GM12878 (cell line): ENCODE results near the gene DNAH1. TPM values are rescaled to one million over a fixed set of nuclear protein-coding genes. Genes with fewer than 3 reads are reported as not detected.

Experiments
- ATAC-seq: fragments of 200-7000 bp; cut with Tn5 transposase; 3 replicates; pipeline ENCODE4 v1.9.1; 2020; ENCODE audit warnings: mild to moderate bottlenecking, moderate library complexity
- BruUV-seq: library from RNA; stranded (reverse); fragments of 400-500 nt; replicated peaks from 2 replicates; lab custom pipeline; 2021; lab: Mats Ljungman, UMichigan
- CTCF ChIA-PET: fragments of 300-600 bp; sonication (Branson Sonifier 250); formaldehyde crosslinking; extraction: SDS; loops from one replicate; lab custom pipeline; 2021; ENCODE audit warnings: inconsistent platforms; lab: Yijun Ruan, JAX
- POLR2A ChIA-PET: fragments of 350-600 bp; formaldehyde crosslinking; extraction: SDS; loops from one replicate; lab custom pipeline; 2021; ENCODE audit warnings: inconsistent platforms; lab: Charles Lee
- RAD21 ChIA-PET: fragments of 300-600 bp; sonication (Branson Sonifier 250); formaldehyde crosslinking; loops from one replicate; lab custom pipeline; 2023; ENCODE audit warnings: antibody characterized with exemption; ENCODE audit not compliant: unreplicated experiment; lab: Charles Lee
- SMC1A ChIA-PET: fragments of 300-600 bp; sonication (Branson Sonifier 250); formaldehyde crosslinking; loops from one replicate; lab custom pipeline; 2023; ENCODE audit not compliant: unreplicated experiment, uncharacterized antibody; lab: Charles Lee
- DNase-seq: peaks from one replicate; pipeline ENCODE4 v3.0.0-alpha.2; 2011; ENCODE audit warnings: low read depth, low spot score
- FAIRE-seq: peaks from 3 replicates; lab custom pipeline; 2011; peaks lifted over from hg19 to GRCh38; lab: Jason Lieb, UNC
- H2AFZ ChIP-seq: 2 replicates; pipeline ENCODE4 v1.6.0; 2011; ENCODE audit warnings: low read depth, low read length, control low read depth; ENCODE audit not compliant: control insufficient read depth
- H3K27ac ChIP-seq: 2 replicates; pipeline ENCODE4 v1.5.1; 2011; ENCODE audit warnings: control low read depth; ENCODE audit not compliant: control insufficient read depth, insufficient read depth
- H3K27me3 ChIP-seq, 2 experiments: replicated peaks in 1 of 2; 2 replicates each; pipeline versions ENCODE4 v1.6.0 to v1.6.1; 2011; ENCODE audit warnings: low read length in 1 of 2; ENCODE audit not compliant: control insufficient read depth in 2 of 2, insufficient read depth in 2 of 2
- H3K36me3 ChIP-seq, 2 experiments: 2 replicates each; pipeline ENCODE4 v1.5.1; 2011; ENCODE audit warnings: low read length in 1 of 2; ENCODE audit not compliant: control insufficient read depth in 2 of 2, insufficient read depth in 2 of 2
- H3K4me1 ChIP-seq: 2 replicates; pipeline ENCODE4 v1.6.1; 2011; ENCODE audit warnings: mild to moderate bottlenecking, low read length, moderate library complexity, mixed read lengths; ENCODE audit not compliant: control insufficient read depth, insufficient read depth
- H3K4me2 ChIP-seq: 2 replicates; pipeline ENCODE4 v1.6.0; 2011; ENCODE audit warnings: control low read depth; ENCODE audit not compliant: control insufficient read depth, insufficient read depth
- H3K4me3 ChIP-seq: fragments of 200-600 bp; sonication (generic); 2 replicates; pipeline ENCODE4 v1.5.1; 2016
- H3K79me2 ChIP-seq: 2 replicates; pipeline ENCODE4 v1.6.0; 2011; ENCODE audit warnings: low read length; ENCODE audit not compliant: control insufficient read depth, insufficient read depth
- H3K9ac ChIP-seq: 2 replicates; pipeline ENCODE4 v1.8.0; 2011; ENCODE audit warnings: low read length, control low read depth, mixed read lengths; ENCODE audit not compliant: control insufficient read depth, insufficient read depth
- H3K9me3 ChIP-seq: replicated peaks from 3 replicates; pipeline ENCODE4 v1.5.1; 2011; ENCODE audit warnings: mild to moderate bottlenecking, low read length; ENCODE audit not compliant: control insufficient read depth, insufficient read depth
- H4K20me1 ChIP-seq: 2 replicates; pipeline ENCODE4 v1.6.0; 2011; ENCODE audit not compliant: control insufficient read depth, insufficient read depth
- BRCA1 ChIP-seq: IDR thresholded peaks from 2 replicates; pipeline ENCODE4 v1.6.1; 2011; ENCODE audit warnings: low read depth, low read length, improper control_type of control experiment
- CBX5 ChIP-seq: sonication (generic); IDR thresholded peaks from 2 replicates; pipeline ENCODE4 v1.6.1; 2016; ENCODE audit warnings: low read depth, moderate library complexity, mild to moderate bottlenecking, inconsistent platforms
- CHD1 ChIP-seq: IDR thresholded peaks from 2 replicates; pipeline ENCODE4 v1.6.1; 2012; ENCODE audit warnings: low read depth, low read length, improper control_type of control experiment
- CREB1 ChIP-seq: IDR thresholded peaks from 2 replicates; pipeline ENCODE4 v1.6.1; 2012; ENCODE audit warnings: low read depth, mild to moderate bottlenecking, inconsistent platforms
- CREM ChIP-seq: IDR thresholded peaks from 2 replicates; pipeline ENCODE4 v1.6.1; 2014; ENCODE audit warnings: antibody characterized with exemption, low read depth
- DPF2 ChIP-seq: fragments of 450-650 bp; IDR thresholded peaks from 2 replicates; pipeline ENCODE4 v1.6.1; 2017; ENCODE audit warnings: mild to moderate bottlenecking
- NFXL1 ChIP-seq: fragments of 450-650 bp; IDR thresholded peaks from 2 replicates; pipeline ENCODE4 v1.6.1; 2017; ENCODE audit warnings: antibody characterized with exemption, mild to moderate bottlenecking, borderline replicate concordance
- NKRF ChIP-seq: fragments of 450-650 bp; conservative IDR thresholded peaks from 2 replicates; pipeline ENCODE4 v1.6.1; 2017; ENCODE audit warnings: mild to moderate bottlenecking, moderate library complexity
- RFX5 ChIP-seq: IDR thresholded peaks from 2 replicates; pipeline ENCODE4 v1.6.1; 2011; ENCODE audit warnings: low read depth, low read length, improper control_type of control experiment
- SMC3 ChIP-seq: IDR thresholded peaks from 2 replicates; pipeline ENCODE4 v1.6.1; 2011; ENCODE audit warnings: low read length, improper control_type of control experiment, borderline replicate concordance
- SPI1 ChIP-seq: IDR thresholded peaks from 2 replicates; pipeline ENCODE4 v1.6.1; 2011; ENCODE audit warnings: low read depth, mild to moderate bottlenecking, low read length, moderate library complexity, borderline replicate concordance; ENCODE audit not compliant: insufficient read depth
- SUPT20H ChIP-seq: IDR thresholded peaks from 2 replicates; pipeline ENCODE4 v1.6.1; 2011; ENCODE audit warnings: low read depth, mild to moderate bottlenecking, low read length, moderate library complexity, borderline replicate concordance; ENCODE audit not compliant: control insufficient read depth
- TBL1XR1 ChIP-seq: IDR thresholded peaks from 2 replicates; pipeline ENCODE4 v1.6.1; 2012; ENCODE audit warnings: low read depth, low read length, improper control_type of control experiment
- TCF3 ChIP-seq: IDR thresholded peaks from 2 replicates; pipeline ENCODE4 v1.6.1; 2012; ENCODE audit warnings: low read depth, mild to moderate bottlenecking, low read length, borderline replicate concordance; ENCODE audit not compliant: insufficient read depth
- YY1 ChIP-seq: IDR thresholded peaks from 2 replicates; pipeline ENCODE4 v1.6.1; 2011; ENCODE audit warnings: low read depth, mild to moderate bottlenecking, low read length
- WGBS: methylation state at CpG from one replicate; pipeline ENCODE4 v1.1.6; 2016; ENCODE audit warnings: low lambda C conversion rate; ENCODE audit not compliant: insufficient replicate concordance, insufficient coverage; ENCODE audit errors: missing lambda C conversion rate; 5-methylcytosine and 5-hydroxymethylcytosine counted together
- in situ Hi-C: fragments of 300-500 bp; cut with MboI; formaldehyde crosslinking; loops from 9 replicates; pipeline ENCODE4 v1.14.3; 2018; ENCODE audit warnings: mixed read lengths
- intact Hi-C: fragments of 100-400 bp; cut with micrococcal nuclease; formaldehyde crosslinking; loops from one replicate; pipeline ENCODE4 v1.14.2; 2022; ENCODE audit not compliant: unreplicated experiment
- polyA plus RNA-seq, 11 experiments: library from polyadenylated mRNA; depleted of rRNA in 4 of 11; unstranded in 6 of 11; stranded (reverse) in 5 of 11; fragments of >200 nt; fragmentation: Nextera tagmentation in 4 of 11; fragmentation: Illumina TruSeq in 1 of 11; extraction: Ambion mirVana in 4 of 11; extraction: Trizol in 1 of 11; gene quantifications; 1 replicate in 1 of 11; 2 replicates in 10 of 11; pipeline versions ENCODE4 v1.2.1 to v1.2.3, GENCODE V29; 2011 to 2016; ENCODE audit warnings: inconsistent platforms in 2 of 11, missing spikeins in 2 of 11, low read depth in 1 of 11
- total RNA-seq, 4 experiments: library from RNA; depleted of rRNA in 3 of 4; stranded (reverse); fragments of >200 nt in 3 of 4; fragmentation: Illumina TruSeq in 1 of 4; extraction: Trizol in 1 of 4; gene quantifications; 2 replicates each; pipeline versions ENCODE4 v1.2.1 to v1.2.3, GENCODE V29; 2013 to 2021

Gene DNAH1
- total and polyA plus RNA-seq, 10 of the 15 experiments (the other 5 are each of a cell fraction or from before 2014, with no cell fraction given): 0.31 to 5.8 (median 2.7) TPM

DNA sequence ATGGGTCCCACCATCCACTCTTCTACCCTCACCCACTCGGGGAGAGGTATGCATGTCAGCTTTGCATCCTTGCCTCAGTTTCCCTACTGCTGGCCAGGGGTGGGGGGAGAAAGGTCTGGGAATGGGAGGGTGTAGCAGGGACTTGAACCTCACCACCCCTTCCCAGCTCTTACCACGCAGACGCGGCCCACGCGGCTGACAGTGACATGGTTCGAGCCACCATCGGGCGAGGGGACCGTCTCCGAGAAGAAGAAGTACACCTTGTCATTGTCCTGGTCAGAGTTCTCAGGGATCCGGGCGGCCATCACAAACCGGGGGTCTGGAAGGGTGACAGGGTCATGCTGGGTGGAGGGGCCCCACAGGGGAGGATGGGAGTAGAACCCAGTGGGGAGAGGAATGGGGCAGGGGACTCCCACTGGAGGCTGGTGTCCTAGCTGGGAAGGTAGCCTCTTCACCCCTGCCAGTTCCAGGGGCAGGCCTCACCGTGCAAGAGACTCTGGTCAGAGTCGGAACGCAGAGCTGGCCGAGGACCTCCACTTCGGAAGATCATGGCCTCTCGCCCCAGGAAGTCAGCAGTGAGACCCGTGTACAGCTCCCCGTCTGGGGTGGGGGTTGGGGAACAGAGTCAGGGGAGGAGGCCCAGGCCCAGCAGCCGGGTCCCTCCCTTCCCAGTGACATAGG is 125.1 kb downstream of the DNAH1 start:
- POLR2A ChIA-PET: interaction anchor here (0.6 kb wide), 1 partner anchor 435 kb away, joined by 3 read pairs; no protein-coding TSS in a partner anchor
- FAIRE-seq (no peak), DNase-seq (no peak), ATAC-seq (no peak)
- Histone ChIP-seq H2AFZ (no peak overlapping the region), H3K36me3 (no peaks in the 10 kb centered on the region), H3K9ac (no peak overlapping the region), H3K27me3 (no peaks in the 10 kb centered on the region), H3K27ac (no peak overlapping the region), H3K4me1 (no peaks in the 10 kb centered on the region), H3K4me2 (no peak overlapping the region), H4K20me1 (no peaks in the 10 kb centered on the region), H3K9me3 (no peaks in the 10 kb centered on the region), H3K79me2 (no peaks in the 10 kb centered on the region), H3K4me3 (no peak overlapping the region)
- CTCF ChIA-PET: interaction anchor here (1.2 to 1.4 kb wide), 2 partner anchors 13 to 29 kb away, joined by 3 to 6 read pairs; no protein-coding TSS in a partner anchor
- intact Hi-C loops: no loop called here
- in situ Hi-C loops: no loop called here
- no TSS peak for BruUV-seq
- 70% methylated on average over 22 of the region's 23 CpGs for WGBS
- RAD21 ChIA-PET: no interaction called here
- TF ChIP-seq DPF2 (no peak), YY1 (no peak), CHD1 (no peak), RFX5 (no peak), CREB1 (no peak), SPI1 (no peak), NKRF (no peak), TBL1XR1 (no peak), CBX5 (no peak), TCF3 (no peak), CREM (no peak), SUPT20H (no peak), NFXL1 (no peak), BRCA1 (no peak), SMC3 (no peak)
- SMC1A ChIA-PET: no interaction called here
